ENCODE results near the gene ALG6.

The ALG6 gene

DNA sequence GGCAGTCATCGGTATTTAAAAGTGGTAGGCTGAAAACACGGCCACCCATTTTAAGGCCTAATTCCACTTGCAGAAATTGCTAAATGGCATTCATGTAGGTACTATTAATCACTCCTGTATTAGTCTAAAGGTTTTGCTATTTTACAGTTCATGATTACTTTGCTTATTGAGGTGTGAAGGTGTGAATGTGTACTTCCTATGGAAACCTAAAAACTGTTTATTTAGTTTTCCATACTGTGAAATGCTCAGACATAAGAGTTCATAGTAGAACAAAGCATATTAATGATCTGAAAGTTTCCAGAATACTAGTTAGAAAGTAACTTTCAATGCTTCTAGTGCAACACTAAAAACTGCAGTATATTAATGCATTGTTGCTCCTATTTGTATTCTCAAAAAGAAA, 85.8 kb downstream of the ALG6 start:
- DNase-seq (ENCODE audit: low spot score), result no peak
- TF ChIP-seq, protein P1, sequence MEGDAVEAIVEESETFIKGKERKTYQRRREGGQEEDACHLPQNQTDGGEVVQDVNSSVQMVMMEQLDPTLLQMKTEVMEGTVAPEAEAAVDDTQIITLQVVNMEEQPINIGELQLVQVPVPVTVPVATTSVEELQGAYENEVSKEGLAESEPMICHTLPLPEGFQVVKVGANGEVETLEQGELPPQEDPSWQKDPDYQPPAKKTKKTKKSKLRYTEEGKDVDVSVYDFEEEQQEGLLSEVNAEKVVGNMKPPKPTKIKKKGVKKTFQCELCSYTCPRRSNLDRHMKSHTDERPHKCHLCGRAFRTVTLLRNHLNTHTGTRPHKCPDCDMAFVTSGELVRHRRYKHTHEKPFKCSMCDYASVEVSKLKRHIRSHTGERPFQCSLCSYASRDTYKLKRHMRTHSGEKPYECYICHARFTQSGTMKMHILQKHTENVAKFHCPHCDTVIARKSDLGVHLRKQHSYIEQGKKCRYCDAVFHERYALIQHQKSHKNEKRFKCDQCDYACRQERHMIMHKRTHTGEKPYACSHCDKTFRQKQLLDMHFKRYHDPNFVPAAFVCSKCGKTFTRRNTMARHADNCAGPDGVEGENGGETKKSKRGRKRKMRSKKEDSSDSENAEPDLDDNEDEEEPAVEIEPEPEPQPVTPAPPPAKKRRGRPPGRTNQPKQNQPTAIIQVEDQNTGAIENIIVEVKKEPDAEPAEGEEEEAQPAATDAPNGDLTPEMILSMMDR (IDR thresholded peaks at IDR 0.05; ENCODE audit: borderline replicate concordance, control extremely low read depth, extremely low read depth, insufficient read depth, missing control alignments), result no peak
- in situ Hi-C loops (cut with MboI; ENCODE audit: low sequenced_read_pairs, unreplicated experiment), result no loop called here

DNA sequence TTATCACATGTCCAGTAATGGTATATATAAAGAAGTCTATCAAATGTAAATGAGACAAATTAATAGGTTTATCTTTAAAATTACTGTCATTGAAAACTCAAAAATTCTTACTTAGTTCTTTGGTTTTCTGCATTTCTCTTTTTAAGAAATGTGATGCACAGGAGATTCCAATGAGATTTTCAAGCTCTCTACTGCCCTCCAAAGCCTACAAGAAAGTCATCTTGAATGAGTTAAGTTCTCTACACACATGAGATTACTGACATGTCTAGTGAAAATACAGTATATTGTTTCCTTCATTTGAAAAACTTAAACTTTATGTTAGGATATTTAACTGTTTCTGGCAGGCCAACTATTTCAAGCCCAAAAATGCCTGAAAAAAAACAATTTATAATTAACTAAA, 86.8 kb downstream of the ALG6 start:
- TF ChIP-seq, protein P1 (IDR thresholded peaks at IDR 0.05; ENCODE audit: borderline replicate concordance, control extremely low read depth, extremely low read depth, insufficient read depth, missing control alignments), result peak; percentile 3
- in situ Hi-C loops (cut with MboI; ENCODE audit: low sequenced_read_pairs, unreplicated experiment), result no loop called here
- DNase-seq (ENCODE audit: low spot score), result no peak

DNA sequence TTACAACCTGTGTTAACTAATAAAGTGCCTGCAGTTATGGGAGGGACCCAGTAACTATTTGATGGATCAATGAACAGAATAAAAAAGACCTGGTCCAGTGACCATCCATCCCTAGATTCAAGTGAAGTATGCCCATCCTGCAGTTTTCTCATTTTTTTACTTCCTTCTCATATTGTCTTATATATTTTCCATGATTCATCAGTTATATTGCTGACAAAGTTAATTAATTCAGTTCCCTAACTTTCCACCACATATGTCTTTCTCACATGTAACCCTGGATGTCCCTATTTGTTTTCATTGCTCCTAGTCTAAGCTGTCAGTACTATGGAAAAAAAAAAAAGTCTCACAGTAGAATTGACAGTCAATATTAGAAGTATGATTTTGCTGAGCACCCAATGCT, 91.3 kb downstream of the ALG6 start:
- in situ Hi-C loops (cut with MboI; ENCODE audit: low sequenced_read_pairs, unreplicated experiment), result no loop called here
- DNase-seq (ENCODE audit: low spot score), result no peak
- TF ChIP-seq, protein P1 (IDR thresholded peaks at IDR 0.05; ENCODE audit: borderline replicate concordance, control extremely low read depth, extremely low read depth, insufficient read depth, missing control alignments), result no peak

DNA sequence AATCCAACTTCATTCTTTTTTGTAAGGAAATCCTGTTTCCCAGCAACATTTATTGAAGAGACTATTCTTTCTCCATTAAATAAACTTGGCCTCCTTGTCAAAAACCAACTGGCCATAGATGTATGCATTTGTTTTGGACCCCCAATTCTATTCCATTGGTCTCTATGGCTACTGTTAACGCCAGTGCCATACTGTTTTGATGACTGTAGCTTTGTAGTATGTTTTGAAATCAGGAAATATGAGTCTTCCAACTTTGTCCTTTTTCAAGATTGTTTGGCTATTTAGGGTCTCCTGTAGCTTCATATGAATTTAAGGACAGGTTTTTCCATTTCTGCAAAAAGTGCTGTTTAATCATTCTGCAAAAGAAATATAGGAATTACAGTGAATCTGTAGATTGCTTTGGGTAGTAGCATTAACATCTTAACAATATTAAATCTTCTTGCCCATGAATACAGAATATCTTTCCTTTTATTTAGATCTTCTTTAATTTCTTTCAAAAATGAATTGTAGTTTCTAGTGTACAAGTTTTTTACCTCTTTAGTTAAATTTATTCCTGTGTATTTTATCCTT, 94.3 kb downstream of the ALG6 start:
- in situ Hi-C loops (cut with MboI; ENCODE audit: low sequenced_read_pairs, unreplicated experiment), result no loop called here
- no peak for DNase-seq (ENCODE audit: low spot score)
- TF ChIP-seq, protein P1 (IDR thresholded peaks at IDR 0.05; ENCODE audit: borderline replicate concordance, control extremely low read depth, extremely low read depth, insufficient read depth, missing control alignments), result no peak

DNA sequence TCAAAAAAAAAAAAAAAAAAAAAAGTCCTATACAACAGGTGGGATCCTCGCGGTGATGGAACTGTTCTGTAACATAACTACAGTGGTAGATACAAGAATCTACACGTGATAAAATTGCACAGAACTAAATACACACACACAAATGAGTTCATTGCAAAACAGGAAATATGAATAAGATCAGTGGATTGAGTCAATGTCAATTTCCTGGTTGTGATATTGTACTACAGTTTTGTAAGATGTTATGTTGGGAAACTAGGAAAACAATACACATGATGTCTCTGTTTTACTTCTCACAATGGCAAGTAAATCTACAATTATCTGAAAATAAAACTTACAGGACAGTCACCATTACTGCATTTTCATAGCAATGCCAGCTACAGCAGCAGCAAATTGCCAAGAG, 95.8 kb downstream of the ALG6 start:
- TF ChIP-seq, protein P1 (IDR thresholded peaks at IDR 0.05; ENCODE audit: borderline replicate concordance, control extremely low read depth, extremely low read depth, insufficient read depth, missing control alignments), result no peak
- DNase-seq (ENCODE audit: low spot score), result no peak
- in situ Hi-C loops (cut with MboI; ENCODE audit: low sequenced_read_pairs, unreplicated experiment), result no loop called here

DNA sequence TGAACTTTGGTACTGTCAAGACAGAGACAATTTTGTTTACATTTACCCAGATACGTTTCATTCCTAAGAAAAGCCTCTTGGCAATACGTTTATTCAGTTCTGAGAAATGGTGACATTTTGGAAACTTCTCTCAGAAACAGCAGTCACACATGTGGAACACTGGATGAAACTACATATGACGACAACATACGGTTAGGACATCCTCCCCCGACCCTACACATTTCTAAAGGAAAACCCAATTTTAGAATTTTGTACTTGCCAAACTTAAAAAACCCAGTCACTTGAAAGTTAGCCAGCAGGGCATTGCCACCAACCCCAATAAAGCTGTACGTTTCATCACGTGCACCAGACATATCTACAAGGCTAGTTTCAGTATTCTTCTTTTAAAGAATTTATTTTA, 98.8 kb downstream of the ALG6 start:
- DNase-seq (ENCODE audit: low spot score), result no peak
- in situ Hi-C loops (cut with MboI; ENCODE audit: low sequenced_read_pairs, unreplicated experiment), result no loop called here
- TF ChIP-seq, protein P1 (IDR thresholded peaks at IDR 0.05; ENCODE audit: borderline replicate concordance, control extremely low read depth, extremely low read depth, insufficient read depth, missing control alignments), result no peak

Measured in GM13976 (cell line).